ENCODE results near the gene MLXIP.

MLXIP gene

GRCh38 chr12:122061253-122061652 is 17.3 kb upstream of the MLXIP start:
- TF ChIP-seq CTCF (IDR thresholded peaks at IDR 0.05; ENCODE audit: control insufficient read depth, extremely low read depth, insufficient read depth): no peak
- no peak overlapping the region for H3K4me3 ChIP-seq (ENCODE audit: low read depth, low read length)
- no peak for DNase-seq (ENCODE audit: low read depth)

GRCh38 chr12:122062832-122063693 is 15.5 kb upstream of the MLXIP start:
- no peak overlapping the region for H3K4me3 ChIP-seq (ENCODE audit: low read depth, low read length)
- TF ChIP-seq CTCF (IDR thresholded peaks at IDR 0.05; ENCODE audit: control insufficient read depth, extremely low read depth, insufficient read depth): no peak
- DNase-seq (ENCODE audit: low read depth): peak; percentile 90

GRCh38 chr12:122063694-122064024 is 14.9 kb upstream of the MLXIP start:
- H3K4me3 ChIP-seq (ENCODE audit: low read depth, low read length): no peak overlapping the region
- no peak for DNase-seq (ENCODE audit: low read depth)
- no peak for TF ChIP-seq CTCF (IDR thresholded peaks at IDR 0.05; ENCODE audit: control insufficient read depth, extremely low read depth, insufficient read depth)

- TF ChIP-seq CTCF (IDR thresholded peaks at IDR 0.05; ENCODE audit: control insufficient read depth, extremely low read depth, insufficient read depth): 0 out of 2 replicates have a peak, but pooled peaks have one; percentile 13
- H3K4me3 ChIP-seq (ENCODE audit: low read depth, low read length): no peak overlapping the region
- DNase-seq (ENCODE audit: low read depth): no peak
Measured at GRCh38 chr12:122064025-122064777, 14.4 kb upstream of the MLXIP start.

- DNase-seq (ENCODE audit: low read depth): no peak
- no peak for TF ChIP-seq CTCF (IDR thresholded peaks at IDR 0.05; ENCODE audit: control insufficient read depth, extremely low read depth, insufficient read depth)
- no peak overlapping the region for H3K4me3 ChIP-seq (ENCODE audit: low read depth, low read length)
Measured at GRCh38 chr12:122064780-122065588, 13.6 kb upstream of the MLXIP start.

GRCh38 chr12:122067548-122067947 is 11.0 kb upstream of the MLXIP start:
- no peak for DNase-seq (ENCODE audit: low read depth)
- TF ChIP-seq CTCF (IDR thresholded peaks at IDR 0.05; ENCODE audit: control insufficient read depth, extremely low read depth, insufficient read depth): no peak
- H3K4me3 ChIP-seq (ENCODE audit: low read depth, low read length): no peak overlapping the region

Data from LNCaP clone FGC (cell line).